Neural cell (in vitro differentiated cells): ENCODE measurements around the gene CDC5L. TPM values are rescaled to one million over a fixed set of nuclear protein-coding genes. Genes with fewer than 3 reads are reported as not detected.

ENCODE experiments used
- H2AFZ ChIP-seq: fragments of 200-600, 300-800 bp; sonication (generic), shearing (Covaris generic); 2 replicates; pipeline ENCODE4 v1.6.0; 2014; ENCODE audit warnings: low read depth, mild to moderate bottlenecking, antibody characterized with exemption, low read length, moderate library complexity
- H3F3A ChIP-seq: fragments of 200-600 bp; shearing (Covaris generic); 2 replicates; pipeline ENCODE4 v1.6.1; 2016; ENCODE audit warnings: mild to moderate bottlenecking, moderate library complexity, mixed read lengths, antibody characterized with exemption, low read length; ENCODE audit not compliant: insufficient read depth, poor library complexity, severe bottlenecking
- H3K27ac ChIP-seq: fragments of 200-600, 300-800 bp; sonication (generic), shearing (Covaris generic); 2 replicates; pipeline ENCODE4 v1.5.1; 2014; ENCODE audit warnings: mild to moderate bottlenecking, low read length, moderate library complexity
- H3K27me3 ChIP-seq: fragments of 300-800, 200-600 bp; sonication (generic), shearing (Covaris generic); 2 replicates; pipeline ENCODE4 v1.6.0; 2014; ENCODE audit warnings: mild to moderate bottlenecking, low read depth, low read length, moderate library complexity; ENCODE audit not compliant: insufficient read depth
- H3K36me3 ChIP-seq: fragments of 300-800, 200-600 bp; sonication (generic), shearing (Covaris generic); 2 replicates; pipeline ENCODE4 v1.5.1; 2014; ENCODE audit warnings: mild to moderate bottlenecking, antibody characterized with exemption, low read length, moderate library complexity; ENCODE audit not compliant: insufficient read depth
- H3K4me2 ChIP-seq: fragments of 300-800, 200-600 bp; sonication (generic), shearing (Covaris generic); 2 replicates; pipeline ENCODE4 v1.6.0; 2014; ENCODE audit warnings: mild to moderate bottlenecking, low read length
- H3K4me3 ChIP-seq: fragments of 300-800, 200-600 bp; sonication (generic), shearing (Covaris generic); 2 replicates; pipeline ENCODE4 v1.5.1; 2014; ENCODE audit warnings: mild to moderate bottlenecking, low read length, moderate library complexity
- H3K79me2 ChIP-seq: fragments of 200-600 bp; shearing (Covaris generic); replicated peaks from 2 replicates; pipeline ENCODE4 v1.6.0; 2014; ENCODE audit warnings: mild to moderate bottlenecking, low read length, moderate library complexity; ENCODE audit not compliant: insufficient read depth
- H3K9ac ChIP-seq: fragments of 300-800, 200-600 bp; sonication (generic), shearing (Covaris generic); 2 replicates; pipeline ENCODE4 v1.6.1; 2016; ENCODE audit warnings: mild to moderate bottlenecking, low read length, mixed read lengths
- H3K9me2 ChIP-seq: fragments of 200-600 bp; shearing (Covaris generic); 2 replicates; pipeline ENCODE4 v1.6.1; 2016; ENCODE audit warnings: mild to moderate bottlenecking, low read length, mixed read lengths; ENCODE audit not compliant: insufficient read depth
- H3K9me3 ChIP-seq: fragments of 200-600, 300-800 bp; sonication (generic), shearing (Covaris generic); 2 replicates; pipeline ENCODE4 v1.6.1; 2016; ENCODE audit warnings: mild to moderate bottlenecking, mixed run types, low read length, moderate library complexity, mixed read lengths
- H4K20me1 ChIP-seq: fragments of 200-600 bp; shearing (Covaris generic); 2 replicates; pipeline ENCODE4 v1.6.1; 2016; ENCODE audit warnings: mild to moderate bottlenecking, mixed run types; ENCODE audit not compliant: insufficient read depth
- CTCF ChIP-seq: fragments of 450-650 bp; IDR thresholded peaks from 2 replicates; pipeline ENCODE4 v1.5.1; 2014; ENCODE audit warnings: antibody characterized with exemption, mild to moderate bottlenecking, moderate library complexity; ENCODE audit not compliant: poor library complexity, severe bottlenecking
- EP300 ChIP-seq: fragments of 450-650 bp; conservative IDR thresholded peaks from 2 replicates; pipeline ENCODE4 v1.6.1; 2014; ENCODE audit warnings: antibody characterized with exemption, mild to moderate bottlenecking, moderate library complexity; ENCODE audit not compliant: poor library complexity, severe bottlenecking
- EZH2 ChIP-seq: fragments of 200-600, 300-800 bp; shearing (Covaris generic), sonication (generic); IDR thresholded peaks from 2 replicates; pipeline ENCODE4 v1.6.1; 2014; ENCODE audit warnings: antibody characterized with exemption, low read length, borderline replicate concordance, mild to moderate bottlenecking; ENCODE audit not compliant: insufficient read depth, poor library complexity, severe bottlenecking
- MXI1 ChIP-seq: fragments of 450-650 bp; conservative IDR thresholded peaks from 2 replicates; pipeline ENCODE4 v1.6.1; 2014; ENCODE audit warnings: antibody characterized with exemption, mild to moderate bottlenecking; ENCODE audit not compliant: poor library complexity, severe bottlenecking
- POLR2AphosphoS5 ChIP-seq: IDR thresholded peaks from 2 replicates; pipeline ENCODE4 v1.6.1; 2012
- RAD21 ChIP-seq: fragments of 450-650 bp; conservative IDR thresholded peaks from 2 replicates; pipeline ENCODE4 v1.6.1; 2014; ENCODE audit warnings: antibody characterized with exemption, mild to moderate bottlenecking, moderate library complexity
- REST ChIP-seq: IDR thresholded peaks from 2 replicates; pipeline ENCODE4 v1.6.1; 2012; ENCODE audit warnings: borderline replicate concordance
- SMC3 ChIP-seq: fragments of 450-650 bp; conservative IDR thresholded peaks from 2 replicates; pipeline ENCODE4 v1.6.1; 2014; ENCODE audit warnings: antibody characterized with exemption, mild to moderate bottlenecking, moderate library complexity; ENCODE audit not compliant: poor library complexity
- TAF1 ChIP-seq: IDR thresholded peaks from 2 replicates; pipeline ENCODE4 v1.6.1; 2012; ENCODE audit warnings: low read depth
- polyA plus RNA-seq: library from polyadenylated mRNA; depleted of rRNA; stranded (reverse); fragments of >200 nt; gene quantifications from 2 replicates; pipeline ENCODE4 v1.2.3, GENCODE V29; 2014

CDC5L gene
- polyA plus RNA-seq, 1 donor from 2014 or later = 28.9 TPM

- H3K4me3 ChIP-seq = no peak overlapping the region
- no peaks in the 10 kb centered on the region for H3F3A ChIP-seq
- no peaks in the 10 kb centered on the region for H3K27me3 ChIP-seq
- H3K9me3 ChIP-seq = no peaks in the 10 kb centered on the region
- H3K36me3 ChIP-seq = no peaks in the 10 kb centered on the region
- H3K9ac ChIP-seq = no peak overlapping the region
- no peaks in the 10 kb centered on the region for H3K79me2 ChIP-seq
- no peak overlapping the region for H2AFZ ChIP-seq
- TF ChIP-seq EZH2 = no peak
- no peak for TF ChIP-seq RAD21
- no peak for TF ChIP-seq CTCF
- TF ChIP-seq TAF1 = no peak
- TF ChIP-seq POLR2AphosphoS5 = no peak
- no peak for TF ChIP-seq SMC3
- TF ChIP-seq MXI1 = no peak
- no peak for TF ChIP-seq REST
- no peak for TF ChIP-seq EP300
- no peaks in the 10 kb centered on the region for H4K20me1 ChIP-seq
- no peaks in the 10 kb centered on the region for H3K9me2 ChIP-seq
- H3K27ac ChIP-seq = no peak overlapping the region
- no peak overlapping the region for H3K4me2 ChIP-seq
Measured at GRCh38 chr6:44451803-44452695, 64.5 kb downstream of the CDC5L start.

- Histone ChIP-seq H3K4me3 (no peak overlapping the region), H3K4me2 (no peak overlapping the region), H3K36me3 (no peaks in the 10 kb centered on the region), H2AFZ (no peak overlapping the region), H3K27ac (no peak overlapping the region), H3K27me3 (no peaks in the 10 kb centered on the region), H4K20me1 (no peaks in the 10 kb centered on the region), H3K9me2 (no peaks in the 10 kb centered on the region), H3K9ac (no peak overlapping the region), H3K9me3 (no peaks in the 10 kb centered on the region), H3K79me2 (no peaks in the 10 kb centered on the region), H3F3A (no peaks in the 10 kb centered on the region)
- no peak for TF ChIP-seq REST
- TF ChIP-seq EZH2 = no peak
- TF ChIP-seq TAF1 = no peak
- TF ChIP-seq SMC3 = no peak
- TF ChIP-seq CTCF = no peak
- no peak for TF ChIP-seq MXI1
- TF ChIP-seq EP300 = no peak
- no peak for TF ChIP-seq RAD21
- TF ChIP-seq POLR2AphosphoS5 = no peak
Measured at GRCh38 chr6:44452725-44453124, 65.2 kb downstream of the CDC5L start.
